GM19372 (cell line): ENCODE measurements around the gene TFDP2.
"Not testable (repeated sequence)": the region's sequence is repeated elsewhere in the genome, so short reads cannot be mapped to it uniquely, and the experiment has no call there.

Experiments used
- ATAC-seq: cut with Tn5 transposase; IDR thresholded peaks from one replicate; pipeline ENCODE4 v1.9.1; 2021; ENCODE audit warnings: mild to moderate bottlenecking, low read depth, moderate library complexity; ENCODE audit not compliant: unreplicated experiment

TFDP2 gene, protein sequence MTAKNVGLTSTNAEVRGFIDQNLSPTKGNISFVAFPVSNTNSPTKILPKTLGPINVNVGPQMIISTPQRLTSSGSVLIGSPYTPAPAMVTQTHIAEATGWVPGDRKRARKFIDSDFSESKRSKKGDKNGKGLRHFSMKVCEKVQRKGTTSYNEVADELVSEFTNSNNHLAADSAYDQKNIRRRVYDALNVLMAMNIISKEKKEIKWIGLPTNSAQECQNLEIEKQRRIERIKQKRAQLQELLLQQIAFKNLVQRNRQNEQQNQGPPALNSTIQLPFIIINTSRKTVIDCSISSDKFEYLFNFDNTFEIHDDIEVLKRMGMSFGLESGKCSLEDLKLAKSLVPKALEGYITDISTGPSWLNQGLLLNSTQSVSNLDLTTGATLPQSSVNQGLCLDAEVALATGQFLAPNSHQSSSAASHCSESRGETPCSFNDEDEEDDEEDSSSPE

DNA sequence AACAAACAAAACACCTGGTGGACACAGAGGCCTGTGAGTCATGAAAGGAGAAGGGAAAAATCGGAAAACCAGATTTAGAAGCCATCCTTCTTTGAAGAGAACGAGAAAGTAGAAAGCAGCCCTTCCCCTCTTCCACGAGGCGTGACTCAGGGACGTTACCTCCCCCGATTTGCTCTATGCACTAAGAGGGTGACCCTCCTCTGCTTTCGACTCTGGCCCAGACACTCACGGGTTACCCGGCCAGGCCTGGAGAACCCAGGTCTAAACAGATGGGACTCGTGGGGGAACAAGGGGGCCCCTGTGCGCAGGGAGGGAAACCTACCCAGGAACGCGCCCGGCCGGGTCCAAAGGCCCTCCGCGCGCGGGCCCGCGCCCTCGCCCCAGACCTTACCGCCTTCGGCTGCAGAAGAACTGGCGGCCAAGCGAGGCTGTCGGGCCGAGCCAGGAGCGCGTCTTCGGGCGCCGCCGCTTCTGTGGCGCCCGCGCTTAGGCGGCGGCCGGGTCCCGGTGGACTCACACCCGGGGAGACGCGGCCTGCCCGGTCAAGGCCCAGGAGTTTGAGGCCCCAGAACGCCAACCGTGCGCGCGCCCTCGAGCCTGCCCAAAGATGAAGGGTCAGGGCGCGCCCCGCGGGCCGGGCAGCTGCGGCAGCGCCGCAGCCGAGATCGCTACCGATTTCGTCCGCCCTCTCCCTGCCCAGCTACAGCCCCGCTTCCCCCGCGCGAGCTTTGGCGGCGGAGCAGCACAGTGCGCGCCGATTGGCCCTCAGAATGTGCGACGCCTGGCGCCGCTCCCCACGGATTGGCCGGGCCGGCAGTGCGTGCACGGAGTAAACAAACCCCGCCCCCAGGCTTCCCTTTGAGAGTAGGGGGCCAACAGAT lies at the start of gene TFDP2:
TFDP2 (minus strand) TSS at position 753 of the 881 bp plus-strand sequence. CDS start 47,795 bp downstream, outside the sequence.
- peak; percentile 100 for ATAC-seq

DNA sequence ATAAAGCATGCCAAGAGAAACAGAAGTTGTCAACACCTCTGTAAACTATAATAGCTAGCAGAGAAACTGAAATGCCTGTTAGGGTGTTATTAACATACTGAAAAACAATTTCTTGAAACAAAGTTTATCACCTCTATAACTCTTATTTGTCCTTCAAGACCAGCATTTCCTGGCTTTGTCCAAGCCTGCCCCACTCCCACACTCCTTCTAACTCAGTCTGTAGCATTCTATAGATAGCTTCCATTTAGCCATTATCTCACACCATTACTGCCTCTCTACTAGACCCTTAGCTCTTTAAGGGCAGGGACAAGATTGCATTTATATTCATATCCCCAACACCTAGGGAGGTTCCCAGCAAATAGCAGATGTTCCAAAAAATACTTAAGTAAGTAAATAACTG lies 39.5 kb upstream of the TFDP2 start:
- no peak for ATAC-seq

DNA sequence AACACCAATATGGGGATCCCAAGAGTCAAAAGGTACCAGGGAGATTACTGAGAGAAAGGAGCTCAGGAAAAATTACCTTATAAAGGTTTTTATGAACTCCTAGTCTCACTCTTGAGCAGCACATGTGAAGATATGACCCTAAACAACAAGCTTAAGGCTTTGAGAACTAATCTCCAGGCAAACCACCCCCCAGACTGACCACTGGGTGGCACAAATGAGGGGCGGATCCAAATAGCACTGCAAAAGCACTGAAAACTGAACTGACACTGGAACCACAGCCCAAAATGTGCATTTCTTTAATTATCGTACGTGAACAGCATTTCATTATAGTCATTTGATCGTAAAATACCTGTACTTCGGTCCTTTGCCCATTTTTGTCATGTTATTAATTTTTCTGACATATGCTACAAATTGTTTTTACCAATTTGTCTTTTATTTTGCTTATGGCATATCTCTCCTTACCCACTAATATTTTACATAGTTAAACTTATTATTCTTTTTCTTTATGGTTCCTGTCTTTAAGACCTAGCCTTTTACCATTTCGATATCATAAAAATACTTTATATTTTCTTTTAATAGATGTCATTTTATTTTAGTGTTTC lies 31.5 kb upstream of the TFDP2 start:
- ATAC-seq = no peak

DNA sequence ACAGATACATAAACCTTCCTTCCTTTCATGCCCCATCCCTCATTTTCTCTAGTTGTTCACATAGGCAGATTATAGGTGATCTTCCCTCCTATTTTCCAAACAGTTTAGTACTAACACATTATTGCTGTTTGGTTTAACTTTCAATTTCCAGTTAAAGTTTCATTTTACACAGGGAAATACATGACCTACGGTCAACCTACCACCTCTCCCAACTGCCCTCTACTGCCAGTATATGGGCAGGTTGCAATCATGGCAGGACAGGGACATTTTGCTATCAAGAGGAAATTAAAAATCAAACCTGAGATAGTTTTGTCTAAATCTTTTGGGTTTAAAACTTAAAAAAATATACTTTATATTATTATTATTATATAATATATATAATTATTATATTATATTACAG lies 26.1 kb upstream of the TFDP2 start:
- ATAC-seq = no peak

DNA sequence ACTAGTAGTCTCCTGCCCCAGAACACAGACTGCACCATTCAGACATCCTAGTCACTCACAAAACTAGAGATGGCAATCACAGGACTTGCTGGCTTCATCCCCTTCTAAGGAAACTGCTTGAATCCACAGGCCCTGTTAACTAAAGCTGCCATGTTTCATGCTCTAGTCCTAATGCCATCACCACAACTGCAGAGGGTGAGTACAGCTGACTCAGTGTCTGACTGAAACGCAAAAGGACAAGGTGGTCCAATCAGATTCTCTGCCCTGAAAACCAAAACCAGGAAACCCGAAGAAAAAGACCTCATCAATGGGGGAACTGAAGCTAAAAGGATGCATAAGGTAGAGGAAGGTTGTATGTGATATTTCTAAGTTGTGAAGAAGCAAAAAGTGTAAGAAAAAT lies 25.2 kb upstream of the TFDP2 start:
- ATAC-seq = no peak

DNA sequence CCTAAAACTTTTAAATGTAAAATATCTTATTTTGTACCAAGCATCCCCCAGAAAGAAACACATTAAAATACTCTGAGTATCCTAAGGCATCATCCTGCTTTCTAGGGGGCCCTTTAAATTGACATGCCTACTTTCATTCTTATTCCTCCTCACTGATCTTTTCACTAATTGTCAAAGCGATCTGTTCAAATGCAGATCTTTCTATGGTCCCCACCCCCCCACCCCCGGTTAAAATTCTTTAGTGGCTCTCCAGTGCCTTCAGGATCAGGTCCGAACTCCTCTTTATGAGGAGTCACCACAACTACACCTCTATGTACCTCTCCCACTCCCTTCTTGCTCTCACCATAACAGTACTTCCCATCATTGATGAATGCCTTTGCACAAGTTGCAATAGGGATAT lies 19.2 kb upstream of the TFDP2 start:
- no peak for ATAC-seq

DNA sequence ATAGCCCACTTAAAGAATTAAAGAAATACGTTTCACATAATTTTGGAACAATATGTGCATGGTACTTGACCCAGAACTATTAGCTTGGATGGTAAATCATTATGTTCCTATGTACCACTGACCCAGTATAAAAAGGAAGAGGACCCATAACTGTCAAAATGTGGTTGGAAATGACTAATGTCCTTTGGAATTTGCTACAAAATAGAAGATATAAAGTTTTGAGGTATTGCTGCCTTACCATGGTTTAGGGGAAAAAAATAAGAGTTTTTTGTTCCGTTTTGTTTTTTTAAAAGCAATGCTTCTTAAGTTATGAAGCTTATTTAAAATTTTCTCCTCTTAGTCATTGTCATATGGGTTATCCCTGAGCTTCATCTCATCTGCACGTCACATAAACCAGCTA lies 15.8 kb upstream of the TFDP2 start:
- ATAC-seq = no peak

DNA sequence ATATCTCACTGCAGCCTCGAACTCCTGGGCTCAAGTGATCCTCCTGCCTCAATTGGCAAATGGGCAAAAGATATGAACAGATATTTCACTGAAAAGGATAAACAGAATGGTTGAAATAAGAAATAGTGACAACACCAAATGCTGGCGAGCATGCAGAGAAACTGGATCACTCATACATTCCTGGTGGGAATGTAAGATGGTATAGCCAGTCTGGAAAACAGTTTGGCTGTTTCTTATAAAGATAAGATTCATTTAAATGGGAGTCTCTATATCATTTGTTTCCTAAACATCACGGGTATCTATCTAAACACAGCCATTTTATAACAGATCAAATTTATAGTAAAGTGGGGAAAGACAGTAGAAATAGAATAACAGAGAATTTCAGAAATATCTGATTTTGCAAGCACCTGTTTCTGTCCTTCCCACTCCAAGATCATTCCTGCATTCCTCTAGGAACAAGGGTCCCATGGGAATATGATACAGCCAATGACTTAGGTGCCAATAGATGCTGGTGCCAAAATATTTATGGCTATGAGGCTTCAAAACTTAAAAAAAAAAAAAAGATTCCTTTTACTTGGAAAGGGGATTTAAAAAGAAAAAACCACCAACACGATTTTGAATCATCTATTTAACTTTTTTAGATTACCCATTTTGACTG lies 9.9 kb upstream of the TFDP2 start:
- ATAC-seq = no peak

DNA sequence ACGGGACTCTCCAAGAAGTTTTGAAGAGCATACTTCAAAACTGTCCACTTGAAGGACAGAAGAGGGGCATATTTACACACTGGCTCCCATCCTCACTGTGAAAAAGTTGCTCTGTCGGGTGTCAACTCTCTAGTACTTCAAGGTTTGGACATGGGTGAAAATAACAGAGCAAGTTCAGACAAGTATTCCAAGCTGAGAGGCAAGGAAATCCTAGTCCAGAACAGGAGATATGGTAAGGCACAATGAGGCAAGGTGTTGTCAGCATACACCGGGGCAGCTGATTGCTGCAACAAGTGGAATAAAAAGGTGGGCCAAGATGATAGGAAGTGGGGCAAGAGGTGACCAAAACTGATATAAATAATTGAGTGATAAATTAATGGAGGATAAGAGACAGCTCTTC lies 4.8 kb upstream of the TFDP2 start:
- no peak for ATAC-seq

DNA sequence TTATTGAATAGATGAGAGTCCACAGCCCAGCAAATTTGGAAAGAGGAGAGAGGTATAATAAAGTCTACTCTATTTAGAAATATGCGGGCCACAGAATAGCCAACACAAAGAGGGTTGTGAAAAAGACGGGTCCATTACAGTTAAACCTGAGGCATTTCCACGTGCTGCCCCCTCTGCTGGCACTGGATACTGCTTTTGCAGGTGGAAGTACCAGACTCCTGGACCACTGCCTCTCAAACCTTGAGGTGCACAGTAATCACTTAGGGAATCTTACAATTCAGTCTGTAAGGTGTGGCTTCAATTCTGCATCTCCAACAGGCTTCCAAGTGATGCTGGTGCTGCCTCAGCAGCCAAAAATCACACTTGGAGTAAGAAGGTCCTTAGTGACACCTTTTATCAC lies 3.0 kb upstream of the TFDP2 start:
- no peak for ATAC-seq

DNA sequence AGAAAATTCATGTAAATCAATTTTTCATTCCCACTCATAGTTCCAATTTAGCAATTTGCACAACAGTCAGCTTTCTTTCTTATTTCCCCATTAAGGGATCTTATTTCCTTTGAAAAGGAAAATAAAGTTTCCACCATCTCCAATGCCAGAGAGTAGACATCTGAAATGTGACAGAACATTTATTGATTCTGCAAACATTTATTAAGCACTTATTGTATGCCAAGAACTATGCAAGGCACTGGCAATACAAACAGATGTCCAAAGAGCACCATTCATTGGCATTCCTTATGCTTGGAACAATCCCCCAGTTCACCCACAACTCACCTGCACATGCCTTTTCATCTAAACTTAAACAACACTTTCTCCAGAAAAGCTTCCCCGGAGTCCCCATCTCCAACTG lies 2.5 kb upstream of the TFDP2 start:
- no peak for ATAC-seq

DNA sequence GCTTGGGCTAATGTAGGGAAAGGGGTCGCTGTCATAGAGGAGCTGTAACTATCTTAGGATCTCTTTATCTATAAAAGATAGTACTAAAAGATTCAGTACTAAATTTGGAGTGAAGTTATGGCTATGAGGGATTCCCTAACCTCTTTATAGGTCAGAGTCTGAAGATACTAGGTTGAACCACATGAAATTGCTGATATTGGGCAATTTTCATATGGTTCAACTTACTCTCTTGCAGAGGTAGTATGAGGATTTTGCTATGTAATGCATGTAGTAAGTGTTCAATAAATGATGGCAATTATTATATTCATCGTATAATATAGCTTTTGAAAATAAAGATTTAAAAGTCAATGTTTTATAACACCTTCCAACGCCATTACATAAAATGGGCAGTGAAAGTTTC lies 1.9 kb upstream of the TFDP2 start:
- no peak for ATAC-seq

DNA sequence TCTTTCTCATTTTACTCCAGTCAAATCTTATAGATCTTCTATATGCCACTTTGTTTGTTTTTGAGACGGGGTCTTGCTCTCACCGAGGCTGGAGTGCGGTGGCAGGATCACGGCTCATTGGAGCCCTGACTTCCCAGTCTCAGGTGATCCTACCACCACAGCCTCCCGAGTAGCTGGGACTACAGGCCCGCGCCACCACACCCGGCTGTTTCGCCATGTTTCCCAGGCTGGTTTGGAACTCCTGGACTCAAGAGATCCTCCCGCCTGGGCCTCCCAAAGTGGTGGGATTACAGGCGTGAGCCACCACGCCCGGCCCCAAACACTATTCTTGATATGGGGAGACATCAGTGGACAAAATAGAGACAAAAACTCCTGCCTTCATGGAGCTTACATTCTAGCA lies 927 bp upstream of the TFDP2 start:
- ATAC-seq = no peak

DNA sequence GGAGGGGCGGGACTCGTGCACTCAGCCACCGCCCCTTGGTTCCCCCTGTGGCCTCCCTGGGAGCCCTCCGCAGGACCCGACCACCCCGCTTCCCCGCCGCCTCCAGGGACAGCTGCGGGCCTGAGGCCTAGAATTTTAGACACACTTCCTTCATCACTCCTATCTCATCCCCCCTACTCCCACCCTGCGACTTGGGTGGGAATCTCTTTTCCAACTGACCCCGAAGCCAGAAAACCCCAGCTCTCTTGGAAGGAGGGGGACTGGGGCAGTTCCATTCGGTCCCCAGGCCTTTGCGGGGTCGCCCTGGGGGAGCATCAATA lies 289 bp upstream of the TFDP2 start:
- no peak for ATAC-seq

DNA sequence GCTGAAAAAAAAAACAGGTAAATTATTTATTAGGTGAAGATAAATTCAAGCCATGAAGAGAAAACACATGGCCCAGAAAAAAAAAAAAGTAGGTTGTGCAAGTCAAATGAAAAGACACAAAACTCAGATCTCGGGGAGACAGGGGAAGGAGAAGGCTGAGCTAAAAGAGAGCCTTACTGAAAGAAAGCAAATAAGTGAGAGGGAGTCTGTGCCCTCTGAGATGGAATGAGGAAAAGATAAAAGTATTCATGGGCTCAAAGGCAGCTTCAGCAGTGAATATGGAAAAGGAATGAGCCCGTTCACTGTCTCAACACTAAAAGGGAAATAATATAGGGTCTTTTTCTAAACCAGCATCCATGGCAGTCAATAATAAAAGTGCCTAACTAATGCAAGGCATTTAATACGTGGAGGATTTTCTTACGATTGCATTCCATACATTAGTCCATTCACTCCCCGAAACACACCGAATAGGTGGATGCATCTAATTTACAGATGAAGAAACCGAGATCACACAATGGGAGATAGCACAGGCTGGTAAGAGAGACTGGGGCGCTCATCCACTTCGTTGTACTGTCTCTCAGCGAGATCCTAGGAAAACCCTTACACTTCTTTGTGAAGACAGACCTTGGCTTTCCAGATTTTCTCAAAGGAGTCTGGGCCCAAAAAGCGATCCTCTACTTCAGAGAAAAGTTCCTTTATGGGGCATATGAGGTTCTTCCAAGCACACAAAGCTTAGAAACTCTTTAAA lies 1.1 kb downstream of the TFDP2 start:
- ATAC-seq = no peak

DNA sequence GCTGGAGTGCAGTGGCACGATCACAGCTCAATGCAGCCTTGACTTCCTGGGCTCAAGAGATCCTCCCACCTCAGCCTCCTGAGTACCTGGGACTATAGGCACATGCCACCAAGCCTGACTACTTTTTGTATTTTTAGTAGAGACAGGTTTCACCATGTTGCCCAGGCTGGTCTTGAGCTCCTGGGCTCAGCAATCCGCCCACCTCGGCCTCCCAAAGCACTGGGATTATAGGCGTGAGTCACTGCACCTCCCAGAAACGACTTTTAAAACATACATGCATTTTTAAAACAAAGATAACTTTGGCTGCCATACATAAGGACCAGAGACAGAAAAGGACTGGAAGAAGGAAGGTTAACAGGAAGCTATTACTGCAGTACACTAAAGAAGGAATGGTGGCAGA lies 4.8 kb downstream of the TFDP2 start:
- ATAC-seq = not testable (repeated sequence)

DNA sequence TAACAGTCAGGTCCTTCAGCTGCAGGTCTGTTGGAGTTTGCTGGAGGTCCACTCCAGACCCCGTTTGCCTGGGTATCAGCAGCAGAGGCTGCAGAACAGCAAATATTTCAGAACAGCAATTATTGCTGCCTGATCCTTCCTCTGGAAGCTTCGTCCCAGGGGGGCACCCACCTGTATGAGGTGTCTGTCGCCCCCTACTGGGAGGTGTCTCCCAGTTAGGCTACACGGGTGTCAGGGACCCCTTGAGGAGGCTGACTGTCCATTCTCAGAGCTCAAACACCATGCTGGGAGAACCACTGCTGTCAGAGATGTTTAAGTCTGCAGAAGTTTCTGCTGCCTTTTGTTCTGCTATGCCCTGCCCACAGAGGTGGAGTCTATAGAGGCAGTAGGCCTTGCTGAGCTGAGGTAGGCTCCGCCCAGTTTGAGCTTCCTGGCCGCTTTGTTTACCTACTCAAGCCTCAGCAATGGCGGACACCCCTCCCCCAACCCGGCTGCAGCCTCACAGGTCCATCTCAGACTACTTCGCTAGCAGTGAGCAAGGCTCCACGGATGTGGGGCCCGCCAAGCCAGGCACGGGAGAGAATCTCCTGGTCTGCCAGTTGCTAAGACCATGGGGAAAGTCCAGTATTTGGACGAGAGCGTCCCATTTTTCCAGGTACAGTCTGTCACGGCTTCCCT lies 8.6 kb downstream of the TFDP2 start:
- ATAC-seq = not testable (repeated sequence)

DNA sequence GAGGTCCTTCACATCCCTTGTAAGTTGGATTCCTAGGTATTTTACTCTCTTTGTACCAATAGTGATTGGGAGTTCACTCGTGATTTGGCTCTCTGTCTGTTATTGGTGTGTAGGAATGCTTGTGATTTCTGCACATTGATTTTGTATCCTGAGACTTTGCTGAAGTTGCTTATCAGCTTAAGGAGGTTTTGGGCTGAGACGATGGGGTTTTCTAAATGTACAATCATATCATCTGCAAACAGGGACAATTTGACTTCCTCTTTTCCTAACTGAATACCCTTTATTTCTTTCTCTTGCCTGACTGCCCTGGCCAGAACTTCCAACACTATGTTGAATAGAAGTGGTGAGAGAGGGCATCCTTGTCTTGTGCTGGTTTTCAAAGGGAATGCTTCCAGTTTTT lies 12.3 kb downstream of the TFDP2 start:
- not testable (repeated sequence) for ATAC-seq

DNA sequence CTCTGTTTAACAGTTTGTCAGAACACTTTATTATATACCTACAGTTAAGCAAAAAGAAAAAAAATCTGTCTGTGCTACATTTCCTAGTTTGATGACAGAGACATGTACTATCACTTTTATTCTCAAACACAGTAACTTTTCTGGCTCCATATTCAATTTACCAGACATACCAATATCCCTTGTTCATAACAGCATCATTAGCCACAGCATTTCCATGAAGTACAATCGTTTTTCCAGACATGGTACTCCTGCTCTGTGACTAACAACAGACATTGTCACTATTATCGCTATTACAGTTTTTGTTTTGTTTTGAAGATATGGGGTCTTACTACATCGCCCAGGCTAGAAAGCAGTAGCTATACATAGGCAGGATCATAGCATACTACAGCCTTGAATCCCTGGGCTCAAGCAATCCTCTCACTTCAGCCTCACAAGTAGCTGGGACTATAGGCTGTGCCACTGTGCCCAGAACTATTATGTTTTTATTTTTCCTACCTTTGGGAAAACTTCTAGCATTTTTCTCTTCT lies 14.5 kb downstream of the TFDP2 start:
- ATAC-seq = no peak
